ENCODE data around the gene SYK.
A peak's percentile ranks its signal among the peaks of the same experiment; 100 is the strongest.
"Not testable (repeated sequence)": the region's sequence is repeated elsewhere in the genome, so short reads cannot be mapped to it uniquely, and the experiment has no call there.

Gene SYK

DNA sequence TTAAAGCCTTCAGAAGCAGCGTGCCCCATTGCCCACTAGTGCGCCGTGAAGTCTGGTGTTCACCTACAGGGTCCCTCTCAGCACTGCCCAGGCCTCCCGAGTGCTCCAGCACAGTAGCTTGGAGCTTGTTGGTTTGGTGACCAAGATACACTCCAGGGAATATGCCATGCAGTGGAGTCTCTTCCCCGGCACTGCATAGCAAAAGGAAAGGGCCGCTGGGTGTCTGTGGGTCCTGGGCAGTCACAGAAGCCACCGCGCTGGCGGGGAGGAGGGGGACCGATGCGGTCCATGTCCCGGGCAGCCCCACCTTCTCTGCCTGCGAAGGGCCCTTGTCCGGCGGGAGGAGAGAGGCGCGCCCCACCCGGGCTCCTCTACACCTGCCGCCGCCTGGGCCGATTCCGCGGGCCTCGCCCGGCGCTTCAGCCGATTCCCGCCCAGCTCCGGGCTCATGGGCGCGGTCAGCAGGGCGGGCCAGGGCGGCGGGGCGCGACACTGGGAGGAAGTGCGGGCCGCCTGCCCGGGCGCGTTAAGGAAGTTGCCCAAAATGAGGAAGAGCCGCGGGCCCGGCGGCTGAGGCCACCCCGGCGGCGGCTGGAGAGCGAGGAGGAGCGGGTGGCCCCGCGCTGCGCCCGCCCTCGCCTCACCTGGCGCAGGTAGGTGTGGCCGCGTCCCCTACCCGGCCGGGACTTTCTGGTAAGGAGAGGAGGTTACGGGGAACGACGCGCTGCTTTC lies at the start of gene SYK:
Gene SYK, plus strand, starts transcription at position 579 of the 732 bp plus-strand sequence. CDS start 42,080 bp downstream, outside the sequence.
- H3K36me3 Mint-ChIP-seq (ENCODE audit: insufficient read depth) = no peaks in the 10 kb centered on the region
- no peak within 1 kb of the TSS for H3K27ac Mint-ChIP-seq (ENCODE audit: low read depth)
- peaks cover 87% of the 10 kb centered on the region for H3K27me3 Mint-ChIP-seq
- H3K4me1 Mint-ChIP-seq = no peaks in the 10 kb centered on the region
- peak within 1 kb of the TSS; percentile 64 for H3K4me3 Mint-ChIP-seq
- DNase-seq (ENCODE audit: low spot score in 2 of 2) (no peak), ATAC-seq (replicated peaks; ENCODE audit: extremely low read depth, poor library complexity, severe bottlenecking) (no peak)
- H3K9me3 Mint-ChIP-seq = no peaks in the 10 kb centered on the region

DNA sequence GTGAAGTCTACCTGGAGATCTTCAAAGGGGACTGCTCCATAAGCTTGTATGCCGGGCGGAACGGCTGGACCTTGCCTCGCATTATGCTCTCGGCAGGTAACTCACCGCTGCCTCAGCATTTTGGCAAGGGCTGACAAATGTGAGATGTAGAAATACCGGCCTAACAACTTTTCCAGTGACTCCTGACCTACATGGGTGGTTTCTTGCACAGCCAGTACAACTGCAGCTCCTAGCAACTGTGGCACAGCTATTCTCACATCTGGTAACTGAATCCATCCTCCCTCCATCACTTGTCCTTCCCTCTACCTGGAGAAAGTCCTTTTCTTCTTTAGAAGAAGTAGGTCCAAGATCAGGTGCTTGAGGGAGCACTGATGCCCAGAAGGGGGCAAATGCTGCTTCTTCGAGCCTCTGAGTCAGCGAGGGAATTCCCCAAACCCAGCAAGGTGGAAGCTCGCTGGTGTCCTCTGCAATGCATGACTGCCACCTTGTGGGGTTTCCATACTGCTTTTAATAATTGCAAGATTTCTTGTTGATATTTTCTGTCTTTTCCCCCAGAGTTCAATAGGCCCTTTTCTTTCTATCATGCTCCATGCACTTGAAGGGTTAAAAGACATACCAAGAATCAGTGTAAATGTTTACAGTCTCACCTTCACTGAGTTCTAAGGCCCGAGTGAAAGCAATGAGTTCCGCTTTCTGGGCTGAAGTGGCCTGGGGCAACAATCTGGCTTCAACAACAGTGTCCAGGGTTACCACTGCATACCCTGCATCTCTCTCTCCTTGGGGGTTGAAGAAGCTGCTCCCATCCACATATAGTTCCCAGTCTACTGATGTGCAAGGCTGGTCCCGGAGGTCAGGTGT lies 45.9 kb upstream of the SYK start:
- not testable (repeated sequence) for H3K36me3 Mint-ChIP-seq (ENCODE audit: insufficient read depth); ATAC-seq (replicated peaks; ENCODE audit: extremely low read depth, poor library complexity, severe bottlenecking); H3K4me1 Mint-ChIP-seq; H3K4me3 Mint-ChIP-seq; H3K9me3 Mint-ChIP-seq; H3K27ac Mint-ChIP-seq (ENCODE audit: low read depth); H3K27me3 Mint-ChIP-seq
- peak in 1 of 2 donors; percentile 13 for DNase-seq (ENCODE audit: low spot score in 2 of 2)

DNA sequence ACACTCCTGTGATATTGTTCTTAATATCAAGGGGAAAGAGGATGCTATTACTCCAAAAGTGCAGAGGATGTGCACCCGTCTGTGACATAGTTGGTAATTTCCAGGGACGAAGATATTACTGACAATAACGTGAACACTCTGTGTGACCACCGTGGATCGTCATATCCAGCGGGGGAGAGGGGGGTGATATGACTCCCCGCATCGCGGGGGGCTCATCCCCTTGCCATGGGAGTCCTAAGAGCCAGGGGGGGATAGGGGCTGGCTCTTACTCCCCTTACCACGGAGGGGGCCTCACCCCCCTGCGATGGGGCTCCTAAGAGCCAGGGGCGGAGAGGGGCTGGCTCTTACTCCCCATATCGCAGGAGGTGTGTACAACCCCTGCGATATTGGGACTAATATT lies 41.0 kb upstream of the SYK start:
- ATAC-seq (replicated peaks; ENCODE audit: extremely low read depth, poor library complexity, severe bottlenecking); H3K9me3 Mint-ChIP-seq; DNase-seq (ENCODE audit: low spot score in 2 of 2); H3K4me1 Mint-ChIP-seq; H3K27ac Mint-ChIP-seq (ENCODE audit: low read depth); H3K4me3 Mint-ChIP-seq; H3K36me3 Mint-ChIP-seq (ENCODE audit: insufficient read depth): not testable (repeated sequence)
- peaks cover 11% of the 10 kb centered on the region for H3K27me3 Mint-ChIP-seq

DNA sequence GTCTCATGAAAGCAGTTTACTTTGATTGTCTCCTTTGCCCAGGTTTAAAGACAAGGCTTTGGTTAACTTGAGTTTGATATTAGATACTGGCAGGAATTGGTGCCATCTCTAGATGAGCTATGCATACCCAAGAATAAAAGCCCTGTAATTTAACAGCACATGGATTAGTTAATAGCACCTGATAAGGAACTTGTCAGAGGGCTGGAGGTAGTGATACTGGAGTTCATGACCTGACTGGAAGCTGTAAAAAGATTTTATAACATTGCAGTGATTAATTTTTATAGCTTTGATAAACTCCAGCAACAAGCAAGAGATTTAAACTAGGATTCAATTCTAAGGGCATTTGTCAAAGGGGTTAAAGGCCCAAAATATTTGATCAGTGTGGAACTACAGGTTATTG lies 34.9 kb upstream of the SYK start:
- Mint-ChIP-seq H3K4me1 (no peaks in the 10 kb centered on the region), H3K4me3 (no peak overlapping the region), H3K36me3 (ENCODE audit: insufficient read depth) (no peaks in the 10 kb centered on the region), H3K27me3 (peaks cover 59% of the 10 kb centered on the region), H3K27ac (ENCODE audit: low read depth) (no peak overlapping the region), H3K9me3 (no peaks in the 10 kb centered on the region)
- no peak for DNase-seq (ENCODE audit: low spot score in 2 of 2)
- ATAC-seq (replicated peaks; ENCODE audit: extremely low read depth, poor library complexity, severe bottlenecking) = no peak

DNA sequence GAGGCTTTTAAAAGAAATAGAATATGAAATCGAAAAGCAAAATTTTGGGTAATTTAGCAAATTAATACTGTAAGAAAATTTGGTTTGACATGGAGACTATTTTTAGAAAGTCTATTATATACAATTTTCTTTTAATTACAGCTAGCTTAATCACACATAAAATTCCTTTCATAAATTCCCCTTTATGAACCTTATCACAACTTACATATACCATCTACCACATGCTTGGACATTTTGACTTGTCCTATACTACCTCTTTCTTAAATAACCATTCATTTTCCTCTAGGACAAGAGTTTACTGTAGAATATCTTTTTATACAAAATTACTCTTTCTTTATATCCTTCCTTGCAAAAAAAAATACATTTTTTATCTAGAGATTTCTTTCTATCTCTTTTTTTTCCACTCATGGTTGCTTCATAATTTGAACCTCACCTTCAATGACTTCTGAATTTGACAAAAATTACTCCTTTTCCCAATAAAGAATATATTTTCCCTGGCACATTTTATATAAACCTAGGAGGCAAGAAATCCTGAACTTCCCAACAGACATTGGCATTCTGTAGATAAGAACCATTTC lies 34.0 kb upstream of the SYK start:
- no peaks in the 10 kb centered on the region for H3K36me3 Mint-ChIP-seq (ENCODE audit: insufficient read depth)
- H3K4me1 Mint-ChIP-seq = no peaks in the 10 kb centered on the region
- ATAC-seq (replicated peaks; ENCODE audit: extremely low read depth, poor library complexity, severe bottlenecking) (no peak), DNase-seq (ENCODE audit: low spot score in 2 of 2) (no peak)
- no peaks in the 10 kb centered on the region for H3K9me3 Mint-ChIP-seq
- H3K27me3 Mint-ChIP-seq = peaks cover 68% of the 10 kb centered on the region
- no peak overlapping the region for H3K4me3 Mint-ChIP-seq
- no peak overlapping the region for H3K27ac Mint-ChIP-seq (ENCODE audit: low read depth)

DNA sequence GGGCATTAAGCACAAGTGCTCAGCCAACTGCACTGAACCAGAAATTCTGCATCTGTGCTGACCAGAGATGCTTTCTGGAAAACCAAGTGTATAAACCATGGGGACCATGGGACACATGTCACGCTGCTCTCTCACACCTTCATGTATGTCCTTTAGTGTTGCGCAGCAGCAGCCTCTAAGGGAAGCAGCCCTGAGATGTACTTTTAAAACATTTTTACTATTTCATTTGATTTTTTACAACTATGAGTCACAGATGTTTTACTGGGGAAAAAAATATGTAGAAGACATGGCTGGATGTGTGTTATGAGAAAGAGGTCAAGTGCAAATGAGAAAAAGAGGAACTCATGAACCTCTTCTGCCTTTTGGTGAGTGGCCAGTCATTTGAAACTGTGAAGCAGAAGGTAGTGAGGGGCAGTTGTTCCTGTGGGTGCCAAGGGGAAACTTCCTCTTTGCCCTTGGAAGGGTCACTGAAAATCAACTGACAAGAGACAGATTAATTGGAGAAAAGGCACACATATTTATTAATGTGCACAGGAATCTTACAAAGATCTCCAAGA lies 31.4 kb upstream of the SYK start:
- Mint-ChIP-seq H3K27me3 (peaks cover 65% of the 10 kb centered on the region), H3K4me1 (no peaks in the 10 kb centered on the region), H3K9me3 (no peaks in the 10 kb centered on the region), H3K4me3 (no peak overlapping the region), H3K36me3 (ENCODE audit: insufficient read depth) (no peaks in the 10 kb centered on the region), H3K27ac (ENCODE audit: low read depth) (no peak overlapping the region)
- DNase-seq (ENCODE audit: low spot score in 2 of 2) (no peak), ATAC-seq (replicated peaks; ENCODE audit: extremely low read depth, poor library complexity, severe bottlenecking) (no peak)

DNA sequence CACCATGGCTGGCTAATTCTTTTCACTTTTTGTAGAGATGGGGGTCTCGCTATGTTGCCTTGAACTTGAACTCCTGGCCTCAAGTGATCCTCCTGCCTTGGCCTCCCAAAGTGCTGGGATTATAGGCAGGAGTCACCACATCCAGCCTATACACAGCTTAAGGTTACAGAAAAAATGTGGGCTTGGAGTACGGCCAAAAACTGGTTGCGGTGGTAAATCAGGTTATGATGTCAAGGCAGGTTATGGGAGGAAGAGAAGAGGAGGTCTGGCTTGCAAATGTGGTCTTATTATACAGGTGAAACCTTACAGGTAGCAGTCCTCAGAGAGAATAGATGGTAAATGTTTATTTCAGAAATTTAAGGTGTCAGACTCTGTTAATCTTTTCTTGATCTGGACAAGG lies 30.7 kb upstream of the SYK start:
- H3K9me3 Mint-ChIP-seq = no peaks in the 10 kb centered on the region
- no peaks in the 10 kb centered on the region for H3K36me3 Mint-ChIP-seq (ENCODE audit: insufficient read depth)
- H3K27ac Mint-ChIP-seq (ENCODE audit: low read depth) = no peak overlapping the region
- ATAC-seq (replicated peaks; ENCODE audit: extremely low read depth, poor library complexity, severe bottlenecking) = no peak
- H3K27me3 Mint-ChIP-seq = peaks cover 58% of the 10 kb centered on the region
- H3K4me1 Mint-ChIP-seq = no peaks in the 10 kb centered on the region
- H3K4me3 Mint-ChIP-seq = no peak overlapping the region
- no peak for DNase-seq (ENCODE audit: low spot score in 2 of 2)

DNA sequence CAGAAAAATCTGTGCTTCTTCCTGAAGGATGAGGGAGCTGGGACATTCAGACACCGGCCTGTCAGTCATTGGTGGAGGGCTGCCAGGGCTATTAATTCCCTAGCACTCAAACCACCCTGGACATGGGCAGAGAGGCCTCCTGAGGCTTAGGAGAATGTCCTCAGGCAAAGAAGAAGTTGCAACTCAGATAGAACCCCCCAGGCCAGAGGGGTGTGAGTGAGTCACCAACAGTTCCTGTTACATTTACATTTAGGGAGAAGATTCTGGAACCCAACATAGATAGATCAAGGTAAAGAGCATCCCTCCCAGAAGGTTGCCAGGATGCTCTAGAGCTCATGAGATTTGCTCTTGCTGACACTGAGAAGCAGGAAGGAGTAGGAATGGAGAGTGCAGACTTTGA lies 29.2 kb upstream of the SYK start:
- Mint-ChIP-seq H3K36me3 (ENCODE audit: insufficient read depth) (no peaks in the 10 kb centered on the region), H3K4me3 (no peak overlapping the region), H3K27me3 (peaks cover 50% of the 10 kb centered on the region), H3K9me3 (no peaks in the 10 kb centered on the region), H3K4me1 (no peaks in the 10 kb centered on the region), H3K27ac (ENCODE audit: low read depth) (no peak overlapping the region)
- DNase-seq (ENCODE audit: low spot score in 2 of 2) (no peak), ATAC-seq (replicated peaks; ENCODE audit: extremely low read depth, poor library complexity, severe bottlenecking) (no peak)

DNA sequence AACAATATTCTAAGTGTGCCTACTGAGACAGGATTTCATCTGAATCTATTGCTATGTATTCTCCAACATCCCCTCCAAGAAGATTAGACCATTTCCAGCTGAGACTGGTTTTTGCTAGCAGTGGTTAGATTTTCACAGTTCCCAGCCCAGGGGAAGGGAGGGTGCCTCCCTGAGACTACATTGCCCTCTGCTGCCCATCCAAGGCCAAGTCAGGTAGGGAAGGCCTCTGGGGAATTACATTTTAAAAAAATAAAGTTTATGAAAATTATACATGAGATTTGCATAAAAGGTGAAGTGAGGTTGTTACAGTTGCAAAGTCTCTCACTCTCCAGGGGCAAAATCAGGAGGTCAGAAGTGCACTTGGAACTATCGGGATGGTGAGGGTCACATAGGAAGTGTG lies 28.0 kb upstream of the SYK start:
- DNase-seq (ENCODE audit: low spot score in 2 of 2) (no peak), ATAC-seq (replicated peaks; ENCODE audit: extremely low read depth, poor library complexity, severe bottlenecking) (no peak)
- peaks cover 50% of the 10 kb centered on the region for H3K27me3 Mint-ChIP-seq
- H3K9me3 Mint-ChIP-seq = no peaks in the 10 kb centered on the region
- H3K27ac Mint-ChIP-seq (ENCODE audit: low read depth) = no peak overlapping the region
- no peaks in the 10 kb centered on the region for H3K36me3 Mint-ChIP-seq (ENCODE audit: insufficient read depth)
- no peaks in the 10 kb centered on the region for H3K4me1 Mint-ChIP-seq
- H3K4me3 Mint-ChIP-seq = no peak overlapping the region

DNA sequence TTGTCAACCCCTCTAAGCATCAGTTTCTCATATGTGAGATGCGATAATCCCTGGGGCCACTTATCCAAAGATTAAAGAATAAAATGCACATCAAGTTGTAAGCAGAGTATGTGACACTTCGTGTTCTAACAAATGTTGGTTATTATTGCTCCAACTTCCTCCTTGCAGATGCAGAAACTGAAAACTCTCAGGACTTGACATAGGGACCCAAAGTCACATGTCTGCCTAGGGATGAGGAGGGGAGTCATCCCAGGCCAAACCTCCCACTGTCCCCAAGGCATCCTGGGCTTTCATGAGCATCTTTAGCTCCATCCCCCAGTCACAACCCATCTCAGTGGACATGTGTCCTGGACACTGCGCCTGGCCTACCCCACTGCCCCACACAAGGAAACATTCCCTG lies 27.5 kb upstream of the SYK start:
- Mint-ChIP-seq H3K36me3 (ENCODE audit: insufficient read depth) (no peaks in the 10 kb centered on the region), H3K27ac (ENCODE audit: low read depth) (no peak overlapping the region), H3K9me3 (no peaks in the 10 kb centered on the region), H3K27me3 (peaks cover 46% of the 10 kb centered on the region), H3K4me3 (no peak overlapping the region), H3K4me1 (no peaks in the 10 kb centered on the region)
- no peak for DNase-seq (ENCODE audit: low spot score in 2 of 2)
- no peak for ATAC-seq (replicated peaks; ENCODE audit: extremely low read depth, poor library complexity, severe bottlenecking)

DNA sequence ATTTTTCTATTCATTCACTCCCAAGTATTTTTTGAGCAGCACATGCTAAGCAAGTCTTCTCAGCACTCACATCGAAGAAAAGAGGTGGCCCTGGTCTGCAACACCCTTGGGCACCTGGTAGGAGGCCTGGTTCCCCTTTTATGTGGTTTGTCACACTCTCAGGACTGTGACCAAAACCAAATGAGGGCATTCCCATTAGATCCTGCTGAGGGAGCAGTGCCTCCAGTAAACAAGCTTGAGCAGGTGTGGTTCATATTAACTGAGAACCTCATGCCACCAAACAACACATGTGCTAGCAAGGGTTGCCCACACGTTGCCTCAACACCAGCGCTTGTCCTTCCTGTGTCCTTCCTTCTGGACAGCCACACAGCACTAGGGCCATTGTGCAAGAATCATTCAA lies 26.9 kb upstream of the SYK start:
- H3K27me3 Mint-ChIP-seq = peaks cover 40% of the 10 kb centered on the region
- no peak for DNase-seq (ENCODE audit: low spot score in 2 of 2)
- no peaks in the 10 kb centered on the region for H3K36me3 Mint-ChIP-seq (ENCODE audit: insufficient read depth)
- no peaks in the 10 kb centered on the region for H3K4me1 Mint-ChIP-seq
- H3K9me3 Mint-ChIP-seq = no peaks in the 10 kb centered on the region
- H3K4me3 Mint-ChIP-seq = no peak overlapping the region
- H3K27ac Mint-ChIP-seq (ENCODE audit: low read depth) = no peak overlapping the region
- ATAC-seq (replicated peaks; ENCODE audit: extremely low read depth, poor library complexity, severe bottlenecking) = peak; percentile 32

DNA sequence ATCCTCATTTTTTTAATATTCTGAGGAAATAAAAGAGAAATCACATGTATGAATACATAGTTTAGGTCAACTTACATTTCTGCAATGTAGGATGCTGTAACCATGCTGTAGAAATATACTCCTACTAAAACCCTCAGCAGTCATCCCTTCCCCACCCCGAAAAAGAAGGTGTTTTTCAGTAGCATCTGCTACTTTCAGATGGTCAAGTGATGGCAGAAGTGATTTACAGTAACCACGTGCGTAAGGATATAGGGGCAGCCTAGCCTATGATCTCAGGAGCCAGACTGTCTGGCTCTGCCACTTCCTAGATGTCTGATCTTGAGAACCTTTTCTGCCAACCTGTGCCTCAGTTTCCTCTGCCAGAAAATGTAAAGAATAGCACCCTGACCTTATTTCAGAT lies 26.0 kb upstream of the SYK start:
- Mint-ChIP-seq H3K9me3 (no peaks in the 10 kb centered on the region), H3K4me1 (no peaks in the 10 kb centered on the region), H3K27ac (ENCODE audit: low read depth) (no peak overlapping the region)

More for the DNA sequence above, 26.0 kb upstream of the SYK start:
- no peak for ATAC-seq (replicated peaks; ENCODE audit: extremely low read depth, poor library complexity, severe bottlenecking)
- no peak for DNase-seq (ENCODE audit: low spot score in 2 of 2)
- peaks cover 35% of the 10 kb centered on the region for H3K27me3 Mint-ChIP-seq
- no peak overlapping the region for H3K4me3 Mint-ChIP-seq
- H3K36me3 Mint-ChIP-seq (ENCODE audit: insufficient read depth) = no peaks in the 10 kb centered on the region

Data from central memory CD8-positive, alpha-beta T cell (primary cell).